DOHH2 (cell line): Measurements from ENCODE around the gene SMIM38.

Experiments used
- H3F3A ChIP-seq: fragments of 200-600 bp; sonication (generic), shearing (Covaris generic); 2 replicates; pipeline ENCODE4 v1.6.0; 2016; ENCODE audit warnings: antibody characterized with exemption, mild to moderate bottlenecking; ENCODE audit not compliant: control insufficient read depth, insufficient read depth
- H3K27ac ChIP-seq: fragments of 200-600 bp; sonication (generic); 2 replicates; pipeline ENCODE4 v1.5.1; 2014; ENCODE audit warnings: low read depth, mild to moderate bottlenecking, low read length, moderate library complexity
- H3K27me3 ChIP-seq: fragments of 200-600 bp; sonication (generic); 2 replicates; pipeline ENCODE4 v1.6.1; 2014; ENCODE audit warnings: mild to moderate bottlenecking, low read length, mixed read lengths; ENCODE audit not compliant: control insufficient read depth
- H3K36me3 ChIP-seq: fragments of 200-600 bp; sonication (generic); 2 replicates; pipeline ENCODE4 v1.6.1; 2014; ENCODE audit warnings: mild to moderate bottlenecking, low read length, moderate library complexity, mixed read lengths; ENCODE audit not compliant: control insufficient read depth
- H3K4me1 ChIP-seq: fragments of 200-600 bp; sonication (generic); 2 replicates; pipeline ENCODE4 v1.6.1; 2014; ENCODE audit warnings: mild to moderate bottlenecking, low read length, mixed read lengths; ENCODE audit not compliant: control insufficient read depth
- H3K4me2 ChIP-seq: fragments of 200-600 bp; sonication (generic); 2 replicates; pipeline ENCODE4 v1.6.0; 2014; ENCODE audit warnings: mild to moderate bottlenecking, low read length, moderate library complexity
- H3K4me3 ChIP-seq: fragments of 200-600 bp; sonication (generic); 2 replicates; pipeline ENCODE4 v1.5.1; 2014; ENCODE audit warnings: mild to moderate bottlenecking, low read length, mixed read lengths
- H3K79me2 ChIP-seq: fragments of 200-600 bp; sonication (generic); 2 replicates; pipeline ENCODE4 v1.6.1; 2014; ENCODE audit warnings: mild to moderate bottlenecking, low read length, mixed read lengths; ENCODE audit not compliant: control insufficient read depth
- H3K9me2 ChIP-seq: fragments of 200-600 bp; sonication (generic); replicated peaks from 2 replicates; pipeline ENCODE4 v1.6.1; 2014; ENCODE audit warnings: mild to moderate bottlenecking, low read length, mixed read lengths; ENCODE audit not compliant: control insufficient read depth
- H3K9me3 ChIP-seq: fragments of 200-600 bp; sonication (generic); 2 replicates; pipeline ENCODE4 v1.6.1; 2014; ENCODE audit warnings: antibody characterized with exemption, low read length, mixed read lengths; ENCODE audit not compliant: control insufficient read depth, insufficient read depth
- H4K20me1 ChIP-seq: fragments of 200-600 bp; sonication (generic); 2 replicates; pipeline ENCODE4 v1.6.0; 2014; ENCODE audit warnings: low read depth, mild to moderate bottlenecking, antibody characterized with exemption, low read length, moderate library complexity; ENCODE audit not compliant: control insufficient read depth, insufficient read depth
- EZH2phosphoT487 ChIP-seq: fragments of 200-600 bp; sonication (generic); IDR thresholded peaks from 2 replicates; pipeline ENCODE4 v1.6.1; 2017; ENCODE audit warnings: borderline replicate concordance, mild to moderate bottlenecking, antibody characterized with exemption, low read length, moderate library complexity, mixed read lengths
- TF ChIP-seq, protein P1 (sequence below): fragments of 200-600 bp; sonication (generic); IDR thresholded peaks from one replicate; pipeline ENCODE4 v1.5.1; 2014; ENCODE audit warnings: antibody characterized with exemption, mild to moderate bottlenecking, low read depth, low read length; ENCODE audit not compliant: poor library complexity, severe bottlenecking

SMIM38 gene

DNA sequence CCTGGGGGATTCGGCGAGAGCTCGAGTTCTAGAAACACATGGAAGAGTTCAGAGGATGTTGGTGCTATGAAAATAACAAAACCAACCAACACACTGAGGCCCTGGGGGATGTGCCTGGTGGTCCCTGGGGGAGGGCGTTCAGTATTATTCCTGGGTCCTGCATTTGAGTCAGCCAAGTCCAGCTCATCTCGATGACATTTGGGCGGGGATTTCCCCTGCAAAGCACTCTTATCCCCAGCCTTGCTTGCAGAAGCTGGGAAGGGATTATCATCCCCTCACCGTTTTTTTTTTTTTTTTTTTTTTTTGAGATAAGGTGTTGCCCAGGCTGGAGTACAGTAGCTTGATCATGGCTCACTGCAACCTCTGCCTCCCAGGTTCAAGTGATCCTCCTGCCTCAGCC, 2.1 kb upstream of the SMIM38 start:
- TF ChIP-seq, protein P1, sequence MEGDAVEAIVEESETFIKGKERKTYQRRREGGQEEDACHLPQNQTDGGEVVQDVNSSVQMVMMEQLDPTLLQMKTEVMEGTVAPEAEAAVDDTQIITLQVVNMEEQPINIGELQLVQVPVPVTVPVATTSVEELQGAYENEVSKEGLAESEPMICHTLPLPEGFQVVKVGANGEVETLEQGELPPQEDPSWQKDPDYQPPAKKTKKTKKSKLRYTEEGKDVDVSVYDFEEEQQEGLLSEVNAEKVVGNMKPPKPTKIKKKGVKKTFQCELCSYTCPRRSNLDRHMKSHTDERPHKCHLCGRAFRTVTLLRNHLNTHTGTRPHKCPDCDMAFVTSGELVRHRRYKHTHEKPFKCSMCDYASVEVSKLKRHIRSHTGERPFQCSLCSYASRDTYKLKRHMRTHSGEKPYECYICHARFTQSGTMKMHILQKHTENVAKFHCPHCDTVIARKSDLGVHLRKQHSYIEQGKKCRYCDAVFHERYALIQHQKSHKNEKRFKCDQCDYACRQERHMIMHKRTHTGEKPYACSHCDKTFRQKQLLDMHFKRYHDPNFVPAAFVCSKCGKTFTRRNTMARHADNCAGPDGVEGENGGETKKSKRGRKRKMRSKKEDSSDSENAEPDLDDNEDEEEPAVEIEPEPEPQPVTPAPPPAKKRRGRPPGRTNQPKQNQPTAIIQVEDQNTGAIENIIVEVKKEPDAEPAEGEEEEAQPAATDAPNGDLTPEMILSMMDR, result no peak
- no peak for TF ChIP-seq EZH2phosphoT487
- Histone ChIP-seq H3K4me3 (no peak overlapping the region), H3K36me3 (no peaks in the 10 kb centered on the region), H3K4me2 (no peak overlapping the region), H3F3A (no peaks in the 10 kb centered on the region), H3K79me2 (no peaks in the 10 kb centered on the region), H3K9me3 (no peaks in the 10 kb centered on the region; the same call in 1 of the 2 replicates), H3K4me1 (no peaks in the 10 kb centered on the region), H4K20me1 (no peaks in the 10 kb centered on the region), H3K27ac (no peak overlapping the region), H3K27me3 (no peaks in the 10 kb centered on the region), H3K9me2 (no peaks in the 10 kb centered on the region)

DNA sequence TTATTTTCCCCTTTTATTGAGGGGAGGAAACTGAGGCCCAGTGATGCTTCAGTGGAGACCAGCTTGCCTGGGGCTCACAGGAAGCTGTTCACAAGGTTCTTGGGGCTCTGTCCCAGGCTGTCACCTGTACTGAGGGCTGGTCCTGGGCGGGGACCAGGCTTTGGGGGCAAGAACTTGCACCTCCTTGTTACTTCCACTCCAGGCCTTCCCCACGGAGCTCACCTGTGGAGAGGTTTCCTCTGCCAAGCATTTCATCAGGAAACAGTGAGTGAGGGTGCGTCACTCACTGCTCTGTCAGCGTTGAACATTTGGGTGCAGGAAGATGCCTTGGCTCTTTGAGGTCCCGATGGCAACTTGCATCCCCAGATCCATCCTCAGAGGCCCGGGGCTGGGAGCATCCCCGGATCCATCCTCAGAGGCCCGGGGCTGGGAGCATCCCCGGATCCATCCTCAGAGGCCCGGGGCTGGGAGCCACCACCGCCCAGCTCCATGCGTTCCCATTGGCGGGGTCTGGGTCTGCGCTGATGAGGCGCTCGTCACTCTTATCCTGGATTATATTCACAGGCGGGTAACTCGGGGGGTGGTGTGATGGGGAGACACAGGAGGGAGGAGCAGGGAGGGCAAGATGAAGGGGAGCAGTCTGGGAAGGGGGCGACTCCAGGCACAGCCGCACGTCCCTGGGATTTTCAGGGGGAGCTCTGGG, 1.4 kb upstream of the SMIM38 start:
- H3K36me3 ChIP-seq, result no peaks in the 10 kb centered on the region
- no peaks in the 10 kb centered on the region for H3K9me2 ChIP-seq
- no peaks in the 10 kb centered on the region for H3K27me3 ChIP-seq
- no peak overlapping the region for H3K4me2 ChIP-seq
- no peaks in the 10 kb centered on the region for H3F3A ChIP-seq
- H4K20me1 ChIP-seq, result no peaks in the 10 kb centered on the region
- no peaks in the 10 kb centered on the region for H3K4me1 ChIP-seq
- no peaks in the 10 kb centered on the region for H3K79me2 ChIP-seq
- no peak overlapping the region for H3K4me3 ChIP-seq
- H3K9me3 ChIP-seq, result no peaks in the 10 kb centered on the region
- H3K27ac ChIP-seq, result no peak overlapping the region
- no peak for TF ChIP-seq EZH2phosphoT487
- TF ChIP-seq, protein P1, result no peak

DNA sequence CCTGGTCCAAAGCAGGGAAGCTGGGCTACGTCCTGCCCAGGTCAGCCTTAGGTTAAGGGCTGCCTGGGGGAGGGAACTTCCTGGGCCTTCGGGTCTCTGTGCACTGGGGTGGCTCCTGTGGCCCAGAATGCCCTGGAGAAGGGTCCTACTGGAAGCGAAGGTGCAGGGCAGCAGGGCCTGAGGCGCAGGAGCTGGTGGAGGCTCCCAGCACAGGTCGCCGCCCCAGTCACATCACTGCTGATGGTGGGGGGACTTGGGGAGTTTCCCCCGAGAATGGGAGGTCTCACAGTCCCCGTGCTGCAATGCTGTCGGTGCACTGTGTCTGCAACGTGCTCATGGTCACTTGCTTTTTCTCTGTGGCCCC, 815 bp upstream of the SMIM38 start:
- TF ChIP-seq EZH2phosphoT487, result no peak
- TF ChIP-seq, protein P1, result no peak
- no peak overlapping the region for H3K27ac ChIP-seq
- no peaks in the 10 kb centered on the region for H3F3A ChIP-seq

More for the DNA sequence above, 815 bp upstream of the SMIM38 start:
- no peaks in the 10 kb centered on the region for H3K79me2 ChIP-seq
- no peaks in the 10 kb centered on the region for H3K27me3 ChIP-seq
- no peaks in the 10 kb centered on the region for H3K36me3 ChIP-seq
- no peaks in the 10 kb centered on the region for H3K9me3 ChIP-seq
- H3K4me1 ChIP-seq, result no peaks in the 10 kb centered on the region
- no peaks in the 10 kb centered on the region for H3K9me2 ChIP-seq
- H4K20me1 ChIP-seq, result no peaks in the 10 kb centered on the region
- H3K4me2 ChIP-seq, result no peak overlapping the region
- H3K4me3 ChIP-seq, result no peak overlapping the region
